ENCODE data around the gene GNB2. TPM values are rescaled to one million over a fixed set of nuclear protein-coding genes. Genes with fewer than 3 reads are reported as not detected.
A peak's percentile ranks its signal among the peaks of the same experiment; 100 is the strongest.

Gene GNB2
- polyA plus RNA-seq, 1 donor = 193 TPM

DNA sequence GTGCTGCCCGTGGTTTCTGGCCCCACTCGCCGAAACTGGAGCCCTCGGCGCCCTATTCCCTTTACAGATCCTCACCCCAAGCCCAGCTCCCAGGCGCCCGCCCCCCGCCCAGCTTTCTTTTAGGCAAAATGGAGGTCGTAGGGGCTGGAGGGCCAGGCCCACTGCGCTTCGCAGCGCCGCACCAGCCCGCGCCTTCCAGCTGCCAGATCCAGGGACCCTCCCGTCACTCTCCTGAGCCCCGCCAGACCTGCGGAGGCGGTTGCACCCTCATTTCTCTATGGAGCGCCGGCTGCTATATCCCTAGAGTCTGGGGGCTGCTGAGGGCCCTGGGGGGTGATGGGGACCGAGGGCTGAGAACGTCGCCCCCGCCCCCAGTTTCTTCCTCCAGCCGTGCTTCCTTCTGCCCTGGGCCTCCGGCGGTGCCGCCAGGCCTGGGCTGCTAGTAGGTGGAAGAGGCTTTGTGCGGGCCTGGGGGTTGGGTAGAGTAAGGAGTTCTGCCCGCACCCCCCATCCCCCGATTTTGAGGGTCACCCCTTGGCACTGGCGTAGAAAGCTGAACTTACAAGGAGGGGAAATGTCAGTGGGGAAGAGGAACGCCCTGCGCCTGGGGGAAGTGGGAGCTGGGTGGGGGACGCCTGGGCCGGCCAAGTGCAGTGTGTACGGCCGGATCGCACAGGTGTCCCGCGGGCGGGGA lies 1.0 kb downstream of the GNB2 start:
- H3K4me1 ChIP-seq (ENCODE audit: control insufficient read depth, insufficient read depth, low read length) = peaks cover 27% of the 10 kb centered on the region
- peak in 1 of 2 donors; percentile 58 for DNase-seq
- peak overlapping the region; percentile 97 for H3K4me3 ChIP-seq (ENCODE audit: low read length)
- peaks cover 31% of the 10 kb centered on the region for H3K36me3 ChIP-seq (ENCODE audit: control insufficient read depth, insufficient read depth, low read length)
- peak overlapping the region; percentile 90 for H3K27ac ChIP-seq (ENCODE audit: low read length)
- peaks cover 3% of the 10 kb centered on the region for H3K9me3 ChIP-seq (ENCODE audit: control insufficient read depth, low read depth, low read length)
- peaks cover 5% of the 10 kb centered on the region for H3K27me3 ChIP-seq (ENCODE audit: control insufficient read depth, insufficient read depth, low read length)
- no CpG with 5 or more reads among the region's 43 CpGs for WGBS (ENCODE audit: insufficient coverage, low lambda C conversion rate)

DNA sequence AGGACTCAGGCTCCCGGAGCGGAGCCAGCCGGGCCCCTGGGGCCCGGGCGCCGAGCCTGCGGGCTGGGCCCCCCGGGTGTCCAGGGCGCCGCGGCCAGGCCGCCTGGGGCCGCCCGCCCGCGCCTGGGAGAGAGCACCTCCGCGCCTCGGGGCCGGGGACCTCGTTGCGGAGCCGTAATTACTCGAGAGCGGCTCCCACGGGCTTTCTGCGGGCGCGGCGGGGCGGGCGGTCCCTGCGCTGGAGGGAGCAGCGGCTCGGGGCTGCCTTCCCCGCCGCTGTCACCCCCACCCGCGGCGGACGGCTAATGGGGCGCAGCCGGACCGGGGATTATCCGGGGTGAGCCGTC lies 1.5 kb downstream of the GNB2 start:
- peaks cover 3% of the 10 kb centered on the region for H3K9me3 ChIP-seq (ENCODE audit: control insufficient read depth, low read depth, low read length)
- DNase-seq = no peak
- peak overlapping the region; percentile 97 for H3K4me3 ChIP-seq (ENCODE audit: low read length)
- peaks cover 36% of the 10 kb centered on the region for H3K36me3 ChIP-seq (ENCODE audit: control insufficient read depth, insufficient read depth, low read length)
- peak overlapping the region; percentile 90 for H3K27ac ChIP-seq (ENCODE audit: low read length)
- WGBS (ENCODE audit: insufficient coverage, low lambda C conversion rate) = no CpG with 5 or more reads among the region's 46 CpGs
- H3K27me3 ChIP-seq (ENCODE audit: control insufficient read depth, insufficient read depth, low read length) = peaks cover 3% of the 10 kb centered on the region
- peaks cover 32% of the 10 kb centered on the region for H3K4me1 ChIP-seq (ENCODE audit: control insufficient read depth, insufficient read depth, low read length)

- Histone ChIP-seq H3K27ac (ENCODE audit: low read length) (peak overlapping the region; percentile 48), H3K4me1 (ENCODE audit: control insufficient read depth, insufficient read depth, low read length) (peaks cover 33% of the 10 kb centered on the region), H3K27me3 (ENCODE audit: control insufficient read depth, insufficient read depth, low read length) (peaks cover 3% of the 10 kb centered on the region), H3K4me3 (ENCODE audit: low read length) (peak overlapping the region; percentile 97), H3K36me3 (ENCODE audit: control insufficient read depth, insufficient read depth, low read length) (peaks cover 43% of the 10 kb centered on the region), H3K9me3 (ENCODE audit: control insufficient read depth, low read depth, low read length) (peaks cover 3% of the 10 kb centered on the region)
- peak; percentile 54 to 69 for DNase-seq
- WGBS (ENCODE audit: insufficient coverage, low lambda C conversion rate) = no CpG with 5 or more reads among the region's 59 CpGs
Measured at GRCh38 chr7:100675581-100676350, 2.2 kb downstream of the GNB2 start.

DNA sequence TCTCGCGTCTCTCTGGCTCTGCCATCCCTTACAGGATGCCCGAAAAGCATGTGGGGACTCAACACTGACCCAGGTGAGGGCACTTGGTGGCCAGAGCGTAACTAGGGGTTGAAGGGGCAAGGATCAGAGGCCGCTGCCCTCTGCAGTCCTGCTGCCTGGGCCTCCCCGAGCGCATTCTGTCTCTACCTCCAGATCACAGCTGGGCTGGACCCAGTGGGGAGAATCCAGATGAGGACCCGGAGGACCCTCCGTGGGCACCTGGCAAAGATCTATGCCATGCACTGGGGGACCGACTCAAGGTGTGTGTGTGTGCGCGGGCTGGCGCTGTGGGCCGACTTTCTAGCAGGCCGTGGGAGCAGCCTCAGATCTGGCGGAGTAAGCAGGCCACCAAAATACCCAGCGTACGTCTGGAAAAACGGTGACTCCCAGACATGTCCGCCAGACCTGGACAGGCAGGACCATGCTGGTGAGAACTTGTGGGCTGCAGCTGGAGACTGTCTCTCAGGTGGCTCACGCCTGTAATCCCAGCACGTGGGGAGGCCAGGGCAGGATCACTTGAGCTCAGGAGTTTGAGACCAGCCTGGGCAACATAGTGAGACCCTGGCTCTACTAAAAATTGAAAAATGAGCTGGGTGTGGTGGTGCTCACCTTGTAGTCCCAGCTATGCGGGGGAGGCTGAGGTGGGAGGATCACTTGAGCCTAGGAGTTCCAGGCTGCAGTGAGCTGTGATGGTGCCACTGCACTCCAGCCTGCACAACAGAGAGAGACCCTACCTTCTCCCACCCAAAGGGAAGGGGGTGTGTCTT lies 3.2 kb downstream of the GNB2 start:
- peak overlapping the region; percentile 97 for H3K4me3 ChIP-seq (ENCODE audit: low read length)
- peaks cover 50% of the 10 kb centered on the region for H3K36me3 ChIP-seq (ENCODE audit: control insufficient read depth, insufficient read depth, low read length)
- no CpG with 5 or more reads among the region's 23 CpGs for WGBS (ENCODE audit: insufficient coverage, low lambda C conversion rate)
- H3K4me1 ChIP-seq (ENCODE audit: control insufficient read depth, insufficient read depth, low read length) = peaks cover 33% of the 10 kb centered on the region
- no peak for DNase-seq
- H3K9me3 ChIP-seq (ENCODE audit: control insufficient read depth, low read depth, low read length) = peaks cover 3% of the 10 kb centered on the region
- no peak overlapping the region for H3K27ac ChIP-seq (ENCODE audit: low read length)
- peaks cover 3% of the 10 kb centered on the region for H3K27me3 ChIP-seq (ENCODE audit: control insufficient read depth, insufficient read depth, low read length)

GRCh38 chr7:100677308-100678267 lies 4.0 kb downstream of the GNB2 start:
- no CpG with 5 or more reads among the region's 36 CpGs for WGBS (ENCODE audit: insufficient coverage, low lambda C conversion rate)
- H3K4me1 ChIP-seq (ENCODE audit: control insufficient read depth, insufficient read depth, low read length) = peaks cover 33% of the 10 kb centered on the region
- no peaks in the 10 kb centered on the region for H3K27me3 ChIP-seq (ENCODE audit: control insufficient read depth, insufficient read depth, low read length)
- peaks cover 3% of the 10 kb centered on the region for H3K9me3 ChIP-seq (ENCODE audit: control insufficient read depth, low read depth, low read length)
- H3K27ac ChIP-seq (ENCODE audit: low read length) = no peak overlapping the region
- no peak overlapping the region for H3K4me3 ChIP-seq (ENCODE audit: low read length)
- H3K36me3 ChIP-seq (ENCODE audit: control insufficient read depth, insufficient read depth, low read length) = peaks cover 59% of the 10 kb centered on the region
- DNase-seq = peak in 1 of 2 donors; percentile 56

DNA sequence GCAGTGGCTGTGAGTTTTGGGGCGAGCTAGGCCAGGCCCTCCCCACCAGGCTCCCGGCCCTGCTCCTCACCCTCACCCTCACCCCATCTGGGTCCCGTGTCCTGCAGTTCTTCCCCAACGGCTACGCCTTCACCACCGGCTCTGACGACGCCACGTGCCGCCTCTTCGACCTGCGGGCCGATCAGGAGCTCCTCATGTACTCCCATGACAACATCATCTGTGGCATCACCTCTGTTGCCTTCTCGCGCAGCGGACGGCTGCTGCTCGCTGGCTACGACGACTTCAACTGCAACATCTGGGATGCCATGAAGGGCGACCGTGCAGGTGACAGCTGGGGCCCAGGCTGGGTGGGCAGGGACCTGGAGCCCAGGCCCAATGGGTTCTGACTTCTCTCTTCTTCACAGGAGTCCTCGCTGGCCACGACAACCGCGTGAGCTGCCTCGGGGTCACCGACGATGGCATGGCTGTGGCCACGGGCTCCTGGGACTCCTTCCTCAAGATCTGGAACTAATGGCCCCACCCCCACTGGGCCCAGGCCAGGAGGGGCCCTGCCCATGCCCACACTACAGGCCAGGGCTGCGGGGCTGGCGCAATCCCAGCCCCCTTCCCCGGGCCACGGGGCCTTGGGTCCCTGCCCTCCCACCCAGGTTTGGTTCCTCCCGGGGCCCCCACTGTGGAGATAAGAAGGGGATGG lies 4.9 kb downstream of the GNB2 start:
- H3K36me3 ChIP-seq (ENCODE audit: control insufficient read depth, insufficient read depth, low read length) = peaks cover 68% of the 10 kb centered on the region

GRCh38 chr7:100679129-100679926 lies 5.8 kb downstream of the GNB2 start:
- H3K4me1 ChIP-seq (ENCODE audit: control insufficient read depth, insufficient read depth, low read length) = peaks cover 33% of the 10 kb centered on the region
- no peaks in the 10 kb centered on the region for H3K27me3 ChIP-seq (ENCODE audit: control insufficient read depth, insufficient read depth, low read length)
- peaks cover 77% of the 10 kb centered on the region for H3K36me3 ChIP-seq (ENCODE audit: control insufficient read depth, insufficient read depth, low read length)
- WGBS (ENCODE audit: insufficient coverage, low lambda C conversion rate) = no CpG with 5 or more reads among the region's 13 CpGs
- peaks cover 3% of the 10 kb centered on the region for H3K9me3 ChIP-seq (ENCODE audit: control insufficient read depth, low read depth, low read length)
- H3K4me3 ChIP-seq (ENCODE audit: low read length) = no peak overlapping the region
- DNase-seq = peak in 1 of 2 donors; percentile 51
- peak overlapping the region; percentile 25 for H3K27ac ChIP-seq (ENCODE audit: low read length)

More for the DNA sequence above, 4.9 kb downstream of the GNB2 start:
- no CpG with 5 or more reads among the region's 35 CpGs for WGBS (ENCODE audit: insufficient coverage, low lambda C conversion rate)
- Histone ChIP-seq H3K27me3 (ENCODE audit: control insufficient read depth, insufficient read depth, low read length) (no peaks in the 10 kb centered on the region), H3K9me3 (ENCODE audit: control insufficient read depth, low read depth, low read length) (peaks cover 3% of the 10 kb centered on the region), H3K4me1 (ENCODE audit: control insufficient read depth, insufficient read depth, low read length) (peaks cover 33% of the 10 kb centered on the region), H3K27ac (ENCODE audit: low read length) (no peak overlapping the region), H3K4me3 (ENCODE audit: low read length) (no peak overlapping the region)
- peak in 1 of 2 donors; percentile 21 for DNase-seq

DNA sequence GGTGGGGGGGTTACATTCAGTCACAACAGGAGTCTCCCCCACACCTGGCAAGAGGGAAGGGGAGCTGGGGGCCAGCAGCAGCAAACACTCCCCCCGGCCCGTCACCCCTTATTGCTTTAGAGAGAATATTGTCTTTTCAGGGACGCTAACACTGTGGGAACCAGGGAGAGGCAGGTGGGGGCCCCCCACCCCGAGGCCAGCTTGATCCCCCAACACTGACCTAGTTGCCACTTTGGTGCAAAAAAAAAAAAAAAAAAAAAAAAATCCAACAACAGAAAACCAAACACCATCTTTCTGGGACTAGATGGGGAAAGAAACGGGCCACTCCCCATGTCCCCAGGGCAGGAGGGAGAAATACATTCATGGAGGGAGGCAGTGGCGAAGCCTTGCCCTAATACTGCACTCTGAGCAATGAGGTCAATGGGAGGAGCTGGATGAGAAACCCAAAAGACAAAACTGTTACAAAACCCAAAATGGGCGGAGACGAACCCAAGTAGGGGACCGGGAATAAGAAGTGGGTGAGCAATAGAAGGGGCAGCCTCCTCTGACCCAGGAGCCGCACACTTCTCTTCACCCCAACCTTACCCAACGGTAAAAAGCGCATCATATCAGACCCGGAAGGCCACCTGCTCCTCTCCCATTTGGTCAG lies 6.5 kb downstream of the GNB2 start:
- DNase-seq = peak in 1 of 2 donors; percentile 22
- no peak overlapping the region for H3K27ac ChIP-seq (ENCODE audit: low read length)
- no CpG with 5 or more reads among the region's 13 CpGs for WGBS (ENCODE audit: insufficient coverage, low lambda C conversion rate)
- H3K36me3 ChIP-seq (ENCODE audit: control insufficient read depth, insufficient read depth, low read length) = peaks cover 84% of the 10 kb centered on the region
- H3K4me1 ChIP-seq (ENCODE audit: control insufficient read depth, insufficient read depth, low read length) = peaks cover 33% of the 10 kb centered on the region
- H3K9me3 ChIP-seq (ENCODE audit: control insufficient read depth, low read depth, low read length) = peaks cover 3% of the 10 kb centered on the region
- no peak overlapping the region for H3K4me3 ChIP-seq (ENCODE audit: low read length)
- H3K27me3 ChIP-seq (ENCODE audit: control insufficient read depth, insufficient read depth, low read length) = no peaks in the 10 kb centered on the region

Data from large intestine (tissue), 3 donors.